ENCODE measurements around the gene SFSWAP. TPM values are rescaled to one million over a fixed set of nuclear protein-coding genes. Genes with fewer than 3 reads are reported as not detected.

The SFSWAP gene
- total RNA-seq, 1 donor from 2014 or later = 34.9 TPM

DNA sequence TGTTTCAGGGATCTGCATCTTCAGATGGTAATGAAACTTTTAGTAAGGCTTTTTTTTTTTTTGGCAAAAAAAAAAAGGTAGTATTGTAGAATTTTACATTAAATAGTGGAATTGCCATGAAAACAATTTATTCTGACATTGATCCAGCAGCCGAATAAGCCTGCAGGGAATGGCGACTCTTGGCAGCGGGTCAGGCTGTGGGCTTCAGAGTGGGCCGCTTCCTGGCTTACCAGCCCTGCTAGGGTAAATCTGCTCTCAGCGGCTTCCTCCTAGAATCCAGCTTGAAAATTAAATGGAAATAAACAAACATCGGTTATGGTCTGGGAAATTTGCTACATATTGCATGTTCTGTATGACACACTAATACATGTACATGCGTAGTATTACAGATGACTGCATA lies 34.8 kb downstream of the SFSWAP start:
- Histone ChIP-seq H3K27me3 (no peaks in the 10 kb centered on the region), H3K27ac (no peak overlapping the region), H3K36me3 (peaks cover 0 to 66% of the 10 kb centered on the region in 2 donors), H3K4me3 (no peak overlapping the region), H3K9me3 (no peaks in the 10 kb centered on the region), H3K4me1 (no peaks in the 10 kb centered on the region)
- no peak for TF ChIP-seq POLR2AphosphoS5 (IDR thresholded peaks at IDR 0.05; ENCODE audit: insufficient read depth in 1 of 2, low read depth in 1 of 2)
- no peak for TF ChIP-seq POLR2A (IDR thresholded peaks at IDR 0.05)
- TF ChIP-seq, protein P1, sequence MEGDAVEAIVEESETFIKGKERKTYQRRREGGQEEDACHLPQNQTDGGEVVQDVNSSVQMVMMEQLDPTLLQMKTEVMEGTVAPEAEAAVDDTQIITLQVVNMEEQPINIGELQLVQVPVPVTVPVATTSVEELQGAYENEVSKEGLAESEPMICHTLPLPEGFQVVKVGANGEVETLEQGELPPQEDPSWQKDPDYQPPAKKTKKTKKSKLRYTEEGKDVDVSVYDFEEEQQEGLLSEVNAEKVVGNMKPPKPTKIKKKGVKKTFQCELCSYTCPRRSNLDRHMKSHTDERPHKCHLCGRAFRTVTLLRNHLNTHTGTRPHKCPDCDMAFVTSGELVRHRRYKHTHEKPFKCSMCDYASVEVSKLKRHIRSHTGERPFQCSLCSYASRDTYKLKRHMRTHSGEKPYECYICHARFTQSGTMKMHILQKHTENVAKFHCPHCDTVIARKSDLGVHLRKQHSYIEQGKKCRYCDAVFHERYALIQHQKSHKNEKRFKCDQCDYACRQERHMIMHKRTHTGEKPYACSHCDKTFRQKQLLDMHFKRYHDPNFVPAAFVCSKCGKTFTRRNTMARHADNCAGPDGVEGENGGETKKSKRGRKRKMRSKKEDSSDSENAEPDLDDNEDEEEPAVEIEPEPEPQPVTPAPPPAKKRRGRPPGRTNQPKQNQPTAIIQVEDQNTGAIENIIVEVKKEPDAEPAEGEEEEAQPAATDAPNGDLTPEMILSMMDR (IDR thresholded peaks at IDR 0.05) = no peak
- no peak for DNase-seq (ENCODE audit: extremely low spot score in 2 of 2)
- intact Hi-C loops (cut with DNase I) = no loop called here

DNA sequence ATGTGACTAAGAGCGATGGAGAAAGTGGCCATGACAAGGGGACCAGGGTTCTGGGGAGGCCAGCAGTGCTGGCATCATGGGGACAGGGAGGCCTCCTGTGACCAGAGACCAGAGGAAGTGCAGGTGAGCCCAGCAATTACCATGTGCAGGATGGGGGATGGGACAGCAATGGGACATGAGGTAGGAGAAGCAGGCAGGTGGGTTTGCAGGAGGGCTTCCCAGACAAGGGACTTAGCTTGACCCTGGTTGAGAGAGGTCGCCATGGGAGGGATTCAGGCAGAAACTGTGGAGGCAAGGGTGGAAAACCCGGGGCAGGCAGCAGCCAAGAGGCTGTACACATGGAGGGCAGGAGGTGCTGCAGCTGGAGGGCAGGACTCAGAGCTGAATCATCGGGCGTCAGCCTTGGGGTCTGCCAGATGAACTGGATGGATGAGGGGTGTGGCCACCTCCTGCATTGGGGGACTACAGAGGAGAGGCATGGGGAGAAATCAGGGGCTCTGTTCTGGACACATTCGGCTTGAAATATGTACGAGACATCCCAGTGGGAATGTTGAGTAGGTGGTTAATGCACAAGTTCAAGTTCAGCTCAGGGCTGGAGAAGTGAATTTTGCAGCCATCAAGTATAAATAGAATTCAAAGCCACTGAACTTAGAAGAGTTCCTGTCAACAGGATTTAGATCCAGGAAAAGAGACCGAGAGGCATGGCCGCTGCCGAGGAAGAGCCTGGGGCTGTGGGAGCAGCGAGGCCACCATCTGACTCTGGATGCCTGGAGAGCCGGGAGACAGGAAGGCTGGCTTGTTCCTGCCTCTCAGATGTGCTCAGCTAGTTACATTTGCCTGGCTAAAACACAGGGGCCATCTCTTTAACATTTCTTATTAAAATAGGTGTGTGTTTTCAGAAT lies 36.6 kb downstream of the SFSWAP start:
- intact Hi-C loops (cut with DNase I) = no loop called here
- H3K4me3 ChIP-seq = no peak overlapping the region
- DNase-seq (ENCODE audit: extremely low spot score in 2 of 2) = no peak
- H3K9me3 ChIP-seq = no peaks in the 10 kb centered on the region
- H3K4me1 ChIP-seq = no peaks in the 10 kb centered on the region
- H3K27me3 ChIP-seq = no peaks in the 10 kb centered on the region
- TF ChIP-seq POLR2AphosphoS5 (IDR thresholded peaks at IDR 0.05; ENCODE audit: insufficient read depth in 1 of 2, low read depth in 1 of 2) (no peak), POLR2A (IDR thresholded peaks at IDR 0.05) (no peak)
- TF ChIP-seq, protein P1 (IDR thresholded peaks at IDR 0.05) = no peak
- H3K27ac ChIP-seq = no peak overlapping the region
- peaks cover 0 to 56% of the 10 kb centered on the region in 2 donors for H3K36me3 ChIP-seq

DNA sequence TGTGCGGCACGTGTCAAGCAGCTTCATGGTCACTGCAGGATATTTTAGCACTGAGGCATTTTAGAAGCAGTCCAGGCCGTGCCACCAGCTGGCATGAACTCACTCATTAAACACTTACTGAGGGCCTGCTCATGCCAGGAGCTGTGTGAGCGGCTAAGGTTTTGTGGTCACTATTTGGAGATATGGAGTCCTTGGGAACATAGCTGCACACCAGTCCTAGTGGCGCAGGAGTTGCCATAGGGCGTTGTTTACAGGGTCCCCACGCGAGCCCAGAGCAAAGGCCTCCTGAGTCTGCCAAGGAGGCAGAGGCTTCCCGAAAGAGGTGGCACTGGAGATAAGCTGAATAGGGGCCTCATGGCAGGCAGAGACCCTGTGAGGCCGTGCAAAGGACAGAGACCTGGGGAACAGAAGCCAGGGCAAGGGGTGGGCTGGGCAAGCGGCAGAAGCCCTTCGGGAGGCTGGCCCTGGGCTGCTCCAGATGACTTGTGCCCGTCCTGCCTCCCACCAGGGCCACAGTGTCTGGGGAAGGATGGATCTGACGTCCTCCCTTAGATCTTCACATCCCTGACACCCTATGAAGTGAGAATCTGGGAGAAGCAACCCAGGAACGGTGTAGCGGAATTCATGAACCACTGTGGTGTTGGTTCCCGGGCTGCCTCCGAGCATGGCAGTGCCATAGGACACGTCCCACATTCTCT lies 38.9 kb downstream of the SFSWAP start:
- no peak overlapping the region for H3K4me3 ChIP-seq
- peaks cover 3 to 55% of the 10 kb centered on the region in 2 donors for H3K36me3 ChIP-seq
- DNase-seq (ENCODE audit: extremely low spot score in 2 of 2) = no peak
- intact Hi-C loops (cut with DNase I) = no loop called here
- H3K9me3 ChIP-seq = no peaks in the 10 kb centered on the region
- H3K27ac ChIP-seq = no peak overlapping the region
- H3K27me3 ChIP-seq = no peaks in the 10 kb centered on the region
- H3K4me1 ChIP-seq = no peaks in the 10 kb centered on the region
- no peak for TF ChIP-seq POLR2A (IDR thresholded peaks at IDR 0.05)
- no peak for TF ChIP-seq POLR2AphosphoS5 (IDR thresholded peaks at IDR 0.05; ENCODE audit: insufficient read depth in 1 of 2, low read depth in 1 of 2)
- TF ChIP-seq, protein P1 (IDR thresholded peaks at IDR 0.05) = no peak

DNA sequence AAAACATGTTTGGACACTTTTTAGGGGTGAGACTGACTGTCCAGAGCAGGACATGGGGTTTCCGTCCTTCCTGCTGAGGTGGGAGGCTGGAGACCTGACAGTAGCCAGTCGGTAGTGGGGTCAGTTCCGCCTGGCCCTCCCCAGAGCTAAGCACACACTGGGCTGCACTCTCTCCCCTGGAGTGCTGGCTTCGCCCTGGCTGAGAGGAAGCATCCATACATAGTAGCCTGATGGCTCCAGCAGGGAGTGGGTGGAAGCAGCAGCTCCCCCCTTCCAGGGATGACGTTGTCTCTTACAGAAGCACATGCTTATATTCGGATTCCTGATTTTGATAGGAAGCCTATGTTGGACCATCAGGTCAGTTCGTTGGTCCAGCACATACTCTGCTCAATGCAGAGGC lies 40.4 kb downstream of the SFSWAP start:
- no peaks in the 10 kb centered on the region for H3K4me1 ChIP-seq
- TF ChIP-seq, protein P1 (IDR thresholded peaks at IDR 0.05) = no peak
- TF ChIP-seq POLR2AphosphoS5 (IDR thresholded peaks at IDR 0.05; ENCODE audit: insufficient read depth in 1 of 2, low read depth in 1 of 2) (no peak), POLR2A (IDR thresholded peaks at IDR 0.05) (no peak)
- H3K27ac ChIP-seq = no peak overlapping the region
- peaks cover 3 to 58% of the 10 kb centered on the region in 2 donors for H3K36me3 ChIP-seq
- intact Hi-C loops (cut with DNase I) = no loop called here
- peak in 1 of 2 donors; percentile 58 for DNase-seq (ENCODE audit: extremely low spot score in 2 of 2)
- H3K9me3 ChIP-seq = no peaks in the 10 kb centered on the region
- H3K27me3 ChIP-seq = no peaks in the 10 kb centered on the region
- no peak overlapping the region for H3K4me3 ChIP-seq
